Measurements from ENCODE around the gene NEK11.

DNA sequence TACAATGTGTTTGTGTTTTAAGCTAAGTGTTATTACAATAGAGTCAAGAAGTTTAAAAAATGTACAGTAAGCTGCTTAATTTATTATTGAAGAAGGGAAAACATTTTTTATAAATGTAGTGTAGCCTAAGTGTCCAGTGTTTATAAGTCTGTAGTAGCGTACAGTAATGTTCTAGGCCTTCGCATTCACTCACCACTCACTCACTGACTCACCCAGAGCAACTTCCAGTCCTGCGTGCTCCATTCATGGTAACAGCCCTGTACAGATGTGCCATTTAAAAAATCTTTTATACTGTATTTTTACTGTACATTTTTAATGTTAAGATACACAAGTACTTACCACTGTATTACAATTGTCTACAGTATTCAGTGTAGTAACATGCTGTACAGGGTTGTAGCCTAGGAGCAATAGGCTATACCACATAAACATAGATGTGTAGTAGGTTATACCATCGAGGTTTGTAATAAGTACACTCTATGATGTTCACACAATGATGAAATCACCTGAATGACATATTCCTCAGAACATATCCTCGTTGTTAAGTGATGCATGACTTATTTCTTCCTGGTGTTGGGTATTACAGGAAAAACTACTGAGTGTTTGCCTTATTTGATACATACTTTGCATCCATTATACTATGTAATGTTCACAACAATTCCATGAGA lies 198.3 kb downstream of the NEK11 start:
- TF ChIP-seq GATA2 (IDR thresholded peaks at IDR 0.05; ENCODE audit: low read depth, low read length) (no peak), GATA3 (IDR thresholded peaks at IDR 0.05; ENCODE audit: low read depth, low read length) (no peak)
